ENCODE data around the gene C20orf141. TPM values are rescaled to one million over a fixed set of nuclear protein-coding genes. Genes with fewer than 3 reads are reported as not detected.

Gene C20orf141
- total and polyA plus RNA-seq, 2 of the 4 experiments (the other 2 are of a cell fraction): 0.36 to 0.91 TPM

GRCh38 chr20:2833761-2834160 is 19.0 kb downstream of the C20orf141 start:
- Histone ChIP-seq H2AK9ac (replicated peaks; ENCODE audit: low read depth, low read length, poor library complexity) (no peak overlapping the region), H2AK5ac (ENCODE audit: low read depth, low read length) (no peak overlapping the region), H2BK15ac (ENCODE audit: low read depth, low read length) (no peak overlapping the region), H2AFZ (replicated peaks; ENCODE audit: low read length, poor library complexity) (no peak overlapping the region), H3K18ac (ENCODE audit: low read depth, low read length) (no peak overlapping the region), H3K4me1 (ENCODE audit: control insufficient read depth, insufficient read depth, low read length) (peaks cover 7% of the 10 kb centered on the region; the same call in 1 of the 2 replicates), H4K5ac (ENCODE audit: low read depth, low read length) (no peak overlapping the region), H3K23ac (ENCODE audit: low read depth, low read length) (no peak overlapping the region), H3K4me3 (ENCODE audit: insufficient read depth, low read depth, low read length) (no peak overlapping the region), H3K79me1 (ENCODE audit: low read depth in 1 of 2, low read length in 2 of 2) (peaks cover 0 to 7% of the 10 kb centered on the region in 2 experiments; a peak in 1 of 4 replicates), H2BK20ac (ENCODE audit: low read depth, low read length) (no peak overlapping the region), H3K4ac (ENCODE audit: low read depth, low read length) (no peak overlapping the region), H4K20me1 (ENCODE audit: insufficient read depth, low read length) (peaks cover 3% of the 10 kb centered on the region; the same call in 1 of the 2 replicates), H3K14ac (replicated peaks; ENCODE audit: low read depth, low read length) (no peak overlapping the region), H2BK5ac (ENCODE audit: low read depth, low read length, poor library complexity, severe bottlenecking) (no peak overlapping the region), H3K9ac (ENCODE audit: low read depth, low read length) (no peak overlapping the region), H3K9me3 (ENCODE audit: control insufficient read depth, insufficient read depth, low read length) (no peaks in the 10 kb centered on the region), H3K36me3 (ENCODE audit: control insufficient read depth, insufficient read depth, low read length) (peaks cover 25% of the 10 kb centered on the region), H2BK120ac (ENCODE audit: low read depth, low read length) (no peak overlapping the region), H4K91ac (ENCODE audit: insufficient read depth, low read depth, low read length) (no peak overlapping the region), H3K4me2 (ENCODE audit: low read depth, low read length) (no peak overlapping the region), H3K27me3 (ENCODE audit: control insufficient read depth, insufficient read depth, low read length) (no peaks in the 10 kb centered on the region), H3K9me1 (ENCODE audit: insufficient read depth, low read length) (peaks cover 16% of the 10 kb centered on the region), H3K27ac (ENCODE audit: insufficient read depth, low read length) (no peak overlapping the region), H3K56ac (ENCODE audit: extremely low read depth, insufficient read depth, low read length) (no peak overlapping the region), H4K8ac (ENCODE audit: low read depth in 2 of 2, low read length in 2 of 2) (no peak overlapping the region)
- dilution Hi-C loops (cut with HindIII; ENCODE audit: low sequenced_read_pairs, unreplicated experiment): no loop called here
- CTCF ChIA-PET: interaction anchor here (2.1 kb wide), 1 partner anchor 78 kb away, joined by 5 read pairs; no protein-coding TSS in a partner anchor
- DNase-seq (no peak), ATAC-seq (ENCODE audit: low read depth) (no peak)
- TF ChIP-seq RFX5 (IDR thresholded peaks at IDR 0.05; ENCODE audit: low read depth, low read length): no peak
- TF ChIP-seq RAD21 (IDR thresholded peaks at IDR 0.05; ENCODE audit: low read length): no peak
- TF ChIP-seq NFE2L2 (IDR thresholded peaks at IDR 0.05; ENCODE audit: low read depth, low read length): no peak
- no peak for TF ChIP-seq MAFK (IDR thresholded peaks at IDR 0.05; ENCODE audit: low read depth, low read length)
- BruUV-seq (replicated peaks): no TSS peak
- in situ Hi-C loops (cut with MboI; ENCODE audit: low sequenced_read_pairs): loop anchor here (25.0 kb wide), 1 partner anchor 321 kb away; the partner anchor contains the start of gene ZNF343
- no CpG with 5 or more reads among the region's 1 CpG for WGBS, 2 experiments (ENCODE audit: extremely low coverage in 2 of 2, insufficient read length in 1 of 2)
- POLR2A ChIA-PET (ENCODE audit: unreplicated experiment): no interaction called here
- intact Hi-C loops (cut with micrococcal nuclease): no loop called here
